ENCODE data around the gene TGFB2.

DNA sequence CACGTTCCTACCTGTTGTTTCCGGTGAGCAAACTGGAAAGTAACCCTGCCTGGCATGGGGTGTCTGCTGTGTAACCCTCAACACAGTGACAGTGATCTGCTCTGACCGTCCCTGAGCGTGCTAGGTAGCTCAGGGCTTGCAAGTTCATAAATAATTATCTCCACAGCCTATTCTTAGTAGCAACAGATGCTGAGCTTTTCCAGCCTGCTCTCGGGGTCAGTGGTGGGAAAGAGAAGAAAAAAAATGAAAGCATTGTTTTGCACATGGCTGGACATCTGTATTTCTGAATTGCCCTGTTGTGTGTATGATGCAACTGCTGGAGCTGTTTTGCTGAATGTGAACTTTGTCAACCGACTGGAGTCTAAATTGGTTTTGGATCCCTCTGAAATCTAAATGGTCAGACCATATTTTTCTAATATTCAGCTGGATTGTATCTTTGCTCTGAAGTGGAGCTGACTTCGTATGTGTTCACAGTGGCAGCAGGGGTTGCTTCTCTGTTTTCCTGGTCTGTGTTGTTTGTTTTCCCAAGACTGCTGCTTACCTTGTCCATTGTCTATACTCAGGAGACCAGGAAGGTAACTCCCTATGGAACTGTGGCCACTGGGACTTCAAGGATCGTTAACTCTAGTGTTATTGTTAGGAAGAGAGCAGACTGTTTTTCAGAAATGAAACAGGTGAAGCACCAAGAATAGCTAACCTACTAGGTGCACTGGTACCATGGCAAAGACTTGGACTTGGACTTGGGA lies 27.0 kb downstream of the TGFB2 start:
- TF ChIP-seq CTCF (IDR thresholded peaks at IDR 0.05) (no peak), POLR2A (IDR thresholded peaks at IDR 0.05) (no peak)
